GM10266 (cell line): ENCODE data around the gene CAMKV.

Experiments
- DNase-seq: peaks from one replicate; pipeline ENCODE4 v3.0.0; 2012; ENCODE audit errors: extremely low spot score
- TF ChIP-seq, protein P1 (sequence below): IDR thresholded peaks from 2 replicates; pipeline ENCODE4 v1.5.1; 2012; ENCODE audit warnings: mild to moderate bottlenecking, low read depth; ENCODE audit not compliant: control insufficient read depth, insufficient read depth; ENCODE audit errors: missing control alignments

The CAMKV gene

DNA sequence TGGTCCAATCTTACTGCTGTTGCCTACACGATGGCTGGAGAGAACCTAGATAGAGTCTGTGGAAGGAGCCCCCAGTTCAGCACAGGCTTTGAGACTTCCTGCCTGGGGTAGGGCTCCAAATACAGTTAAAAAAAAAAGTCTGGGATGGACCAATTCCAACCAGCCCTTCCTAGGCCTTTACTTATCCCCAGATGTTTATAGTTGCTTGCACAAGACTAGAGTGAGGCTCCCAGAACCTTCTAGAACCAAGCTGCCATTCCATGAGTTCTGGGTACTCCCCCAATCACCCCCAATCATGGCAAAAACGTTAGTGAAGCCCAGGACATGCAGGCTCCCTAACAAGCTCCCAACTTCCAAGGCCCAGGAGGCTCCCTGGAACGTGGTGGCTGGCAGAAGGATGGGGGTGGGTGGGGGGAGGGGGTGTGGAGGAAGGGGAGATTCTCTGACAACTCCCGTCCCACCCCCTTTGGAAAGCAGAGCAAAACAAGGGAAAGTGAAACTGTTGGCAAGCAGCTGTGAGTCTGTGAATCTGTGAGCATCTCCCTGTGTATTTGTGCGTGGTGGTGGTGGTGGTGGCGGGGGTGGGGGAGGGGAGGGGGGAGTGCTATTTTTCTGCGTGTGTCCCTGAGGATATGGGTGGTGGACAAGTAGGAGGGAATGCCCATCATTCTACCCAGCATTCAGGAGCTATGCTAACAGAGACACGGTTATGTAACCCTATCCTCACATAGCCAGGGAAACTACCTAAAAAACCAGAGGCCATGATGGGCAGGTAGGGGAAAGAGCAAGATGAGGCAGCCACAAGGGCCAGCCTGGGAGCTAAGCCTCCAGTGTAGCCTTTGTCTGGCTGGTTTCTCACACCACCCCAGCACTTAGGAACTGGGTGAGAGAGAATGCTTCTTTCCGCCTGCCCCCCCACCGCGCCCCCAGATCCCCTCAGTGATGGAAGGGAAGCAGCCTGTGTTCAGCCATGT lies 31.9 kb upstream of the CAMKV start:
- TF ChIP-seq, protein P1, sequence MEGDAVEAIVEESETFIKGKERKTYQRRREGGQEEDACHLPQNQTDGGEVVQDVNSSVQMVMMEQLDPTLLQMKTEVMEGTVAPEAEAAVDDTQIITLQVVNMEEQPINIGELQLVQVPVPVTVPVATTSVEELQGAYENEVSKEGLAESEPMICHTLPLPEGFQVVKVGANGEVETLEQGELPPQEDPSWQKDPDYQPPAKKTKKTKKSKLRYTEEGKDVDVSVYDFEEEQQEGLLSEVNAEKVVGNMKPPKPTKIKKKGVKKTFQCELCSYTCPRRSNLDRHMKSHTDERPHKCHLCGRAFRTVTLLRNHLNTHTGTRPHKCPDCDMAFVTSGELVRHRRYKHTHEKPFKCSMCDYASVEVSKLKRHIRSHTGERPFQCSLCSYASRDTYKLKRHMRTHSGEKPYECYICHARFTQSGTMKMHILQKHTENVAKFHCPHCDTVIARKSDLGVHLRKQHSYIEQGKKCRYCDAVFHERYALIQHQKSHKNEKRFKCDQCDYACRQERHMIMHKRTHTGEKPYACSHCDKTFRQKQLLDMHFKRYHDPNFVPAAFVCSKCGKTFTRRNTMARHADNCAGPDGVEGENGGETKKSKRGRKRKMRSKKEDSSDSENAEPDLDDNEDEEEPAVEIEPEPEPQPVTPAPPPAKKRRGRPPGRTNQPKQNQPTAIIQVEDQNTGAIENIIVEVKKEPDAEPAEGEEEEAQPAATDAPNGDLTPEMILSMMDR: no peak
- peak; percentile 70 for DNase-seq

- TF ChIP-seq, protein P1: no peak
- DNase-seq: no peak
Measured at GRCh38 chr3:49900491-49901153, 30.9 kb upstream of the CAMKV start.

DNA sequence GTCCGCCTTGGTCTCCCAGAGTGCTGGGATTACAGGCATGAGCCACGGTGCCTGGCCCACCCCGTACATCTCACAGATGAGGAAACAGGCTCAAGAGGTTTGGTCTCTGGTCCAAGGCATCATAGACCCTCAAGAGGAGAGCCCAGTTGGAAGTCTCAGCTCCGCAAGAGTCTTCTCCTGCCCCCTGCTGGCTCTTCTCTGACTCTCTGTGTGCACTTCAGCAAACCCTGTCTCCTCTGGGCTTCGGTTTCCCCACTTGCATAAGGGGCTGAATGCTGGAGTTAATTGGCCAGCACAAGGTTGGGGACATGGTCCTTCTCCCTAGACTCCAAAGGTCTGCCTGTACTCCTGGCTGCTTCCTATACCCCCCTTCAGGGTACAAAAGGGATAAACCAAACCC lies 30.1 kb upstream of the CAMKV start:
- DNase-seq: peak; percentile 52
- TF ChIP-seq, protein P1: peak; percentile 20

DNA sequence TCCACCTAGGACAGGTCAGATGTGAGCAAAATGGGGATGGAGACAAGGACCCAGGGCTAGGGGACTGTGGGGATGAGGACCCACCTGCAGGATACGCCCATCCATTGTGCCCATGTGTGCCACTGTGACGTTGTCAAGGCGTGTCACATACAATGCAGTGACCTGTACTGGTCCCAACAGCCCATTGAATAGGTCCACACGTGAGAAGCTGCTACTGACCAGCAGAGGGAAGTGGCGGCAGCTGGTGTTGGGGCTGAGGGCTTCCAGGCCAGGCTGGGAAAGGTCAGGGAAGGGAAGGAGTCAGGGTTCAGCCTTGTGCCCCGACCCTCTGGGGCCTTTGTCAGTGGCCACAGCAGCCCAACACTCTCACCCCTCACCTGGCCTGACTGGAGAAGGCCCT lies 29.3 kb upstream of the CAMKV start:
- TF ChIP-seq, protein P1: no peak
- no peak for DNase-seq

DNA sequence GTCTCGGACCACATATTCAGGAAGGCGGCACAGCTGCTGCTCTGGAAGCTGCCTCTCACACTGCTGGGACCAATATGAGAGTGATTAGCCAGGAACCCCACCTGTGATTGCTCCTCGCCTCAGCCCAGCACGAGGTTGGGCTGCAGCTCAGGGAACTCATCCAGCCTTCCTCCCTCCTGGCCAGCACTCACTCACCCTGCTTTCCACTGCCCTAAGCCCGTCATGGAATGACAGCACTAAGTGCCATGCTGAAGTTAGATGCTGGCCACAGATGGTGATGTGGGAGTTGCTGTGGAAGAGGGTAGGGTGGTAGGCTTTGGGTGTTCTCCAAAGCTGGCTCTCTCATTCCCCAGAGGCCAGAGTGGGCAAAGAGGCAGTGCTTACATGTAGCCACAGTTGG lies 26.6 kb upstream of the CAMKV start:
- DNase-seq: no peak
- TF ChIP-seq, protein P1: no peak

GRCh38 chr3:49895791-49896190 lies 26.1 kb upstream of the CAMKV start:
- no peak for DNase-seq
- TF ChIP-seq, protein P1: no peak

DNA sequence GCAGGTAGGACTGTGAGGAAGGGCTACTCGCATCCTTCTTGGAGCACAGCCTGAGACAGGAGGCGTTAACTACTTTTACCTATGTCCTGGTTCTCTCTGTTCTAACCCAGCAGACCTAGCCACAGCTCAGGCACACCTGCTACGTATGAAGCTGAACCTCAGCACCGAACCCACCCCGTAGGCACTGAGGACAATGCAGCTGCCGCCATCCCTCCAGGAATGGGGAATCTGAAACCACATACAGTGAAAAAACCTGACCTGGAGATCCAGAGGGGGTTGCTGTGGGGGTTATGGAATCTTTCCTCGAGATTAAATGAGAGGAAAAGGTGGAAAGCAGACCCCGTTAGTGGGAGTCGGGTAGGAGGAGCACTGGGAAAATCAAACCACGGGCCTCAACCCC lies 19.6 kb upstream of the CAMKV start:
- TF ChIP-seq, protein P1: no peak
- no peak for DNase-seq
